ENCODE measurements around the gene WDR90. TPM values are rescaled to one million over a fixed set of nuclear protein-coding genes. Genes with fewer than 3 reads are reported as not detected.

WDR90 gene
- total RNA-seq, 1 experiment from 2014 or later: 118 TPM

- H3K4me1 ChIP-seq (replicated peaks; ENCODE audit: insufficient read depth): peaks cover 29% of the 10 kb centered on the region
- TF ChIP-seq CTCF (conservative IDR thresholded peaks at IDR 0.05) (no peak), EZH2 (IDR thresholded peaks at IDR 0.05; ENCODE audit: low read depth) (no peak)
- no peak overlapping the region for H2AFZ ChIP-seq
- peaks cover 33% of the 10 kb centered on the region for H3K79me2 ChIP-seq (ENCODE audit: low read depth)
- no peaks in the 10 kb centered on the region for H3K9me3 ChIP-seq (ENCODE audit: insufficient read depth, low read depth)
- ChIA-PET POLR2A (ENCODE audit: unreplicated experiment) (interaction anchor here (0.6 kb wide), 1 partner anchor 60 kb away, joined by 3 read pairs; no protein-coding TSS in a partner anchor), CTCF (no interaction called here)
- peak overlapping the region; percentile 97; the same call in 1 of the 2 replicates for H3K4me2 ChIP-seq
- H3K36me3 ChIP-seq (ENCODE audit: low read depth): no peaks in the 10 kb centered on the region
- BruUV-seq (replicated peaks): no TSS peak
- DNase-seq: no peak
- no peak overlapping the region for H3K27ac ChIP-seq
- H4K20me1 ChIP-seq (ENCODE audit: insufficient read depth): peaks cover 4% of the 10 kb centered on the region; the same call in 1 of the 2 replicates
- H3K9me2 ChIP-seq (ENCODE audit: insufficient read depth): no peaks in the 10 kb centered on the region
- H3F3A ChIP-seq (ENCODE audit: insufficient read depth, low read depth): peaks cover 29% of the 10 kb centered on the region
- no peak overlapping the region for H3K4me3 ChIP-seq
- H3K27me3 ChIP-seq (ENCODE audit: insufficient read depth, low read depth): no peaks in the 10 kb centered on the region
- intact Hi-C loops (cut with micrococcal nuclease; ENCODE audit: unreplicated experiment): loop anchor here (10.0 kb wide), 1 partner anchor 256 kb away; the partner anchor contains the start of gene PGAP6
These were observed 8.6 kb upstream of the WDR90 start for GRCh38 chr16:640614-641013.

- ChIA-PET CTCF (no interaction called here), POLR2A (ENCODE audit: unreplicated experiment) (interaction anchor here (0.6 kb wide), 2 partner anchors 32 to 99 kb away, joined by 3 to 4 read pairs; partner anchors contain the start of gene CIAO3)
- no peak for TF ChIP-seq CTCF (conservative IDR thresholded peaks at IDR 0.05)
- TF ChIP-seq EZH2 (IDR thresholded peaks at IDR 0.05; ENCODE audit: low read depth): no peak
- peaks cover 36% of the 10 kb centered on the region for H3F3A ChIP-seq (ENCODE audit: insufficient read depth, low read depth)
- no peaks in the 10 kb centered on the region for H3K36me3 ChIP-seq (ENCODE audit: low read depth)
- peak within 1 kb of the TSS; percentile 97 for H3K4me2 ChIP-seq
- no peaks in the 10 kb centered on the region for H3K27me3 ChIP-seq (ENCODE audit: insufficient read depth, low read depth)
- intact Hi-C loops (cut with micrococcal nuclease; ENCODE audit: unreplicated experiment): loop anchor here (10.0 kb wide), 1 partner anchor 257 kb away; the partner anchor contains the start of gene PGAP6
- H3K9me3 ChIP-seq (ENCODE audit: insufficient read depth, low read depth): no peaks in the 10 kb centered on the region
- H3K27ac ChIP-seq: peak within 1 kb of the TSS; percentile 23; the same call in 1 of the 2 replicates
- H3K4me3 ChIP-seq: peak within 1 kb of the TSS; percentile 69
- H3K9me2 ChIP-seq (ENCODE audit: insufficient read depth): no peaks in the 10 kb centered on the region
- peaks cover 39% of the 10 kb centered on the region for H3K4me1 ChIP-seq (replicated peaks; ENCODE audit: insufficient read depth)
- DNase-seq: peak; percentile 46 to 95
- no TSS peak for BruUV-seq (replicated peaks)
- peaks cover 36% of the 10 kb centered on the region for H3K79me2 ChIP-seq (ENCODE audit: low read depth)
- H2AFZ ChIP-seq: peak within 1 kb of the TSS; percentile 73
- H4K20me1 ChIP-seq (ENCODE audit: insufficient read depth): peaks cover 10% of the 10 kb centered on the region; the same call in 1 of the 2 replicates
These were observed 7.6 kb upstream of the WDR90 start, which contains the start of gene MCRIP2 for GRCh38 chr16:641326-642188. MCRIP2 (plus strand) TSS chr16:641828; CDS start chr16:641992, 164 bp downstream.

- ChIA-PET CTCF (interaction anchor here (0.6 kb wide), 1 partner anchor 165 kb away, joined by 13 read pairs; no protein-coding TSS in a partner anchor), POLR2A (ENCODE audit: unreplicated experiment) (interaction anchor here (0.6 to 0.8 kb wide), 3 partner anchors 15 to 99 kb away, joined by 3 to 4 read pairs (median 4); partner anchors contain the start of gene CIAO3)
- Histone ChIP-seq H3K4me2 (peak overlapping the region; percentile 97), H3K79me2 (ENCODE audit: low read depth) (peaks cover 45% of the 10 kb centered on the region), H3K27ac (peak overlapping the region; percentile 23; the same call in 1 of the 2 replicates), H3K36me3 (ENCODE audit: low read depth) (no peaks in the 10 kb centered on the region), H3K27me3 (ENCODE audit: insufficient read depth, low read depth) (no peaks in the 10 kb centered on the region), H3K9me2 (ENCODE audit: insufficient read depth) (no peaks in the 10 kb centered on the region), H4K20me1 (ENCODE audit: insufficient read depth) (peaks cover 17% of the 10 kb centered on the region; the same call in 1 of the 2 replicates), H3F3A (ENCODE audit: insufficient read depth, low read depth) (peaks cover 36% of the 10 kb centered on the region), H2AFZ (no peak overlapping the region; the same call in 1 of the 2 replicates), H3K9me3 (ENCODE audit: insufficient read depth, low read depth) (no peaks in the 10 kb centered on the region), H3K4me1 (replicated peaks; ENCODE audit: insufficient read depth) (peaks cover 45% of the 10 kb centered on the region), H3K4me3 (peak overlapping the region; percentile 69)
- intact Hi-C loops (cut with micrococcal nuclease; ENCODE audit: unreplicated experiment): loop anchor here (10.0 kb wide), 1 partner anchor 258 kb away; the partner anchor contains the start of gene PGAP6
- TF ChIP-seq CTCF (conservative IDR thresholded peaks at IDR 0.05) (no peak), EZH2 (IDR thresholded peaks at IDR 0.05; ENCODE audit: low read depth) (no peak)
- DNase-seq: peak; percentile 43 to 73
- BruUV-seq (replicated peaks): TSS peak; percentile 20
These were observed 6.7 kb upstream of the WDR90 start for GRCh38 chr16:642189-643049.
